GM21526 (cell line): Measurements from ENCODE around the gene ALG9.

Source experiments
- ATAC-seq: cut with Tn5 transposase; IDR thresholded peaks from one replicate; pipeline ENCODE4 v1.9.1; 2021; ENCODE audit warnings: moderate library complexity; ENCODE audit not compliant: unreplicated experiment, low FRiP score

ALG9 gene

DNA sequence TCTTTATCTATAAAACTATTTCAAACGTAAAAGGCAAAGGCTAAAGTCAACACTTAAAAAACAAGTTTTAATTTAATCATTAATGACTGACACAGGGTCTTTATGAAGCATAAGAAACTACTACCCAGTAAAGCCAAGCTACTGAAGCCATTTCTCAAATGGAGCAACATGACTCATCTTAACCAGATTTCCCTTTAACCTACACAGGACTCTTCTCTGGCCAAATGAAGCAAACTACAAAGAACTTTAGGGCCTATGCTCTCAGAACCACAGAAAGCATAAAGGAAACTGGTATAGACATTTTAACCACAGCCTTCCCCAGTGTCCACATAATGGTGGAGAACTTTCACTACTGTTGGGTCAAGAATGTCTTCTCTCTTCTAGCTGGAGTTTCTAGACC is 34.7 kb downstream of the ALG9 start:
- no peak for ATAC-seq

GRCh38 chr11:111836162-111836561 is 35.2 kb downstream of the ALG9 start:
- ATAC-seq, result no peak

DNA sequence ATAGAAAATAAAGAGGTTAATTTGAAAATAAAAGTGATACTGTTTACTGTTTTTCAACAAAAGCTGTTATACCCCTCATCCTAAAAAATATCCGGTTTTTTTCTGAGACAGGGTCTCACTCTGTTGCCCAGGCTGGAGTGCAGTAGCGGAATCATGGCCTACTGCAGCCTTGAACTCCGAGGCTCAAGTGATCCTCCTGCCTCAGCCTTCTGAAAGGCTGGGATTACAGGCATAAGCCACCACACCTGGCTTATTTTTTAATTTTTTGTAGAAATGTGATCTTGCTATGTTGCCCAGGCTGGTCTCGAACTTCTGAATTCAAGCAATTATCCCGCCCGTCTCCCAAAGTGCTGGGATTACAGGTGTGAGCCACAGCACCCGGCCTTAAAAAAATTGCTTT is 35.7 kb downstream of the ALG9 start:
- ATAC-seq, result no peak

DNA sequence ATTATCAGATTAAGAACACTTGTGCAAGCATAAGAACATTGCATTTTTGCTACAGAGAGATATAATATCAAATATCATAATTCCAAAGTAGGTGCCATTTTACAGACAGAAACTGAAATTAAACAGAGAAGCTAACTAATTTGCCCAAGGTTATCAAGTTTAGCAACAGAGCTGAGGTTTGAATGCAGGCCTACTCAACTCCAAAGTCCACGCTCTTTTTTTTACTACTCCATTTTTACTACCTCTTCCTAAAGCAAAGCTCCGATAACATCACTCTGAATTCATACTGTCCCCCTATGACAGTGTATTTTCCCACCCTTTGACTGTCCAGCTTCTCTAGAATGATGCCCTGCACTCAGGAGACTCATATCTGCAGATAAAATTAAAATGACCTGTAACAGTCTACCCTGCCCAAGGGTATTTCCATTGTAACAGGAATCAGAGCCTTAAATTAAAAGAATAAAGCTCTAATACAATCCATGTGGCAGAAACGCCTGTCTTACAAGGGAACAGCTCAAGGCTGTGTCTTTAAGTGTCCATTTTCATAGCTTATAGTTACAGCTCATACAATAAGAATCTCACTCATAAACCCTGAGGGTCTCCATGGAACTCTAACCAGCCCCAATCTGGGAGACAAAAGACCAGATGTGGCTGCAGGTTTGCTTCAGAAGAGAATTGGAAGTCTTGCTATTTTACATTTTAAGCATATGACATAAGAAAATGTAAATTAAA is 36.8 kb downstream of the ALG9 start:
- ATAC-seq, result no peak

DNA sequence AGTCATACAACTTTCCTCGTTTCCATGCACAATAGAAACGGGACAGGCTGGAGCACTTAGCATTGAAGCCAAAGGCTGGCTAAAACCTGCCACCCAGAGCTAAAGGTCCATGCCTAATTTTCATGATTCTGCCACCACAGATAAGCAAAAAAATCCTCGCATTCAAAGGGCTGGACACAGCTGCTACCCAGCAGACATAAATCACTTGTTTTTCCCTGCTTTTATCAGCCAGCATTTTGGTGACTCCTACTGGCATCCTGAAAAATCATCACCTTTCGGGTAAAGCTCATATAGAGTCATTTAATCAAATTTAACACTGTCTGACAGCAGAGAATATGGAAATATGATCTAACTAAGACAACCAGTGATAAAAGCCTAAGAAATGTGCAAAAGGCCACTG is 37.9 kb downstream of the ALG9 start:
- no peak for ATAC-seq

GRCh38 chr11:111829185-111829968 is 42.0 kb downstream of the ALG9 start:
- ATAC-seq, result no peak

DNA sequence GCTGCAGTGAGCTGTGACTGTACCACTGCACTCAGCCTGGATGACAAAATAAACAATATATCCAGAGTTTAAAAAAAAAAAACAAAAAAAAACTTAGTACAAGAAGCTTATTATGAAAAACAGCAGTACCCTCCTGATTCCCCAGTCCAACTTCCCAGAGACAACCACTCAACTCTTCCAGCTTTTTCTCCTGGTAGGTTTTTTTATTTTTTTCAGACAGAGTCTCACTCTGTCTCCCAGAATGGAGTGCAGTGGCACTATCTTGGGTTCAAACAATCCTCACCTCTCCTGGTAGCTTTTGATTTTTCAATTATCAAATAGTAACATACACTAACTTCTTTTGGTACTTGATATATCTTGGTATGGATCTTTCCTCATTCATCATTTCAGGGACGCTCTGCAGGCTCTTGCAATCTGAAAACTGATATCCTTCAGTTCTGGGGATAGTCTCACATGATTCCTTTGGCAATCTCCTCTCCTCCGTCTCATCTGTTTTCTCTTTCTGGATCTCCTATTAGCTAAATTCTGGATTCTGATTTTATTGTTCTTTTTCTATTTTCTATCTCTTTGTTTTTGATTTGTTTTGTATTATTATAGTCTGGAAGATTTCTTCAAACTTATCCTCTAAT is 44.9 kb downstream of the ALG9 start:
- ATAC-seq, result no peak

GRCh38 chr11:111823629-111824028 is 47.8 kb downstream of the ALG9 start:
- ATAC-seq, result no peak

GRCh38 chr11:111823131-111823530 is 48.2 kb downstream of the ALG9 start:
- ATAC-seq, result no peak

GRCh38 chr11:111819829-111820237 is 51.5 kb downstream of the ALG9 start:
- ATAC-seq, result no peak

- no peak for ATAC-seq
Observed at GRCh38 chr11:111819161-111819828, 52.1 kb downstream of the ALG9 start.

DNA sequence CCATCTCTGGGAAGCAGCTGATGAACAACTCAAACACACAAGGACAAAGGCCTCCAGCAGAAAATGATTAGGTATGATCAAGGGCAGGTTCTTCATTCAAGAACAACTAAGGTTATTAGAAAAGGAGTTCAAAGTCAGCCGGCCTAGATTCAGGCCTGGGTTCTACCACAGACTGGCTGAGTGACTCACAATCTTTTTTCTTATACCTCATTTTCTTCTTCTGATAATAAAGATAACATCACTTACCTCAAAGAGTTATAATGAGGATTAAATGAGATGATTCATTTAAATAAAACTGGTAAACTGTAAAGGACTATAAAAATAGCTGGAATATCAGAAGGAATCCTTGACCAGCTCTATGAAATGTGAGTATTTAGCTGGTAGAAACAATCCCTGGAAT is 55.9 kb downstream of the ALG9 start:
- ATAC-seq, result no peak

GRCh38 chr11:111814557-111815320 is 56.6 kb downstream of the ALG9 start:
- no peak for ATAC-seq

DNA sequence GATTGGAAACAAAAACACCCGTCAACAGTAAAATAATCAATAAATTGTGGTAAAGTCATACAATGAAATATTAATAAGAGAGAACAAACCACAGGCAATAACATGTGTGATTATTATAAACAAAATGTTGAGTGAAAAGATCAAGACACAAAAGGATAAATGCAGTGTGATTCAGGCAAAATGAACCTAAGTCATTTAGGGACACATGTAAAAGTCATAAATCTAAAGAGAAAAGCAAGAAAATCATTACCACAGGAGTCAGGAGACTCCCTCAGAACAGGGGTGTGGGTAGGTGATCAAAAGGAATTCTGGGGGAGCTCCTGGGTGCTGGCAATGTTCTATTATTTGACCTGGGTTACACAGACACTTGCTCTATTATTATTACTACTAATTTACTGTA is 57.3 kb downstream of the ALG9 start:
- ATAC-seq, result no peak

GRCh38 chr11:111812211-111812610 is 59.2 kb downstream of the ALG9 start:
- ATAC-seq, result no peak

DNA sequence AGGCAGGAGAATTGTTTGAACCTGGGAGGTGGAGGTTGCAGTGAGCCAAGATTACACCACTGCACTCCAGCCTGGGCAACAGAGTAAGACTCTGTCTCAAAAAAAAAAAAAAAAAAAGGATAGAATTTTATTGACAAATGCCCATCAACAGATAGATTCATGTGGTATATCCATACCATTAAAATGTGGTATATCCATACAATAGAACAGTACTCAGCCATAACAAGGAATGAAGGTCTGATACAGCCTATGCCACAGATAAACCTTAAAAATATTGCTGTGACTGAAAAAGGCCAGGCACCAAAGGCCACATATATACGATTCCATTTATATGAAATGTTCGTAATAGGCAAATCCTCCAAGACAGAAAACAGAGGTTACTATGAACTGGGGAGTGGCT is 59.9 kb downstream of the ALG9 start:
- no peak for ATAC-seq

DNA sequence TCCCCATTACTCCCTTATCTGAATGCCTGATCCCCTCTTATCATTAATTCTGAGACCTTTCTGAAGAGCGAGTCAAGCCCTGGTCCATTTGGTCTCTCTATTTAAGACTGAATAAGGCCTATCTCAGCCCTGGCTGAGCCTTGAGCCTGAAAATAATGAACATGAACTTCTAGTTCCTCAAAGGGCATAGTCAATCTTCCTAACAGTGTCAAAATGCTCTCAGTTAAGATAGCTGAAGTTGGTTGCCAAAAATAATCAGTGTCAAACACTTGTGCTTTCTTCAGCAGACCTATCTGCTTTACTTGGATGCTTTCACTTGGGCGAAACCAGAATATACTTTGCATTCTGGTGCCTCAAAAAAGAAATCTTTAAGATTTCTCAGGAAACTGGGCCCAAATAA is 62.5 kb downstream of the ALG9 start:
- no peak for ATAC-seq

- no peak for ATAC-seq
Observed at GRCh38 chr11:111808063-111808588, 63.3 kb downstream of the ALG9 start.

DNA sequence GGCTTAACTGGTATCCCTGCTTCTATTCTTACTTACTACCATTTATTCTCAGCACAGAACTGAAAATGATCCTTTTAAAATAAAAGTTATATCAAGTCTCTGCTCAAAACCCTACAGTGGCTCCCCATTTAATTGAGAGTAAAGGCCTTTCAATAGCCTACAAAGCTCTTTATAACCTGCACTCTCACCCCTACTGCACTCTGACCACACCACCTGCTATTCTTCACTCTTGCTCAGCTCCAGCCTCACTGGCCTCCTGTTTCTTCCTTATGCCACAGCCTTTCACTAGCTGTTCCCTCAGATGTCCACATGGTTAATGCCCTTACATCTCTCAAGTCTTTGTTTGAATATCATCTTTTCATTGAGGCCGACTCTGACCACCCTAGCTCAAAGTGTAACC is 64.3 kb downstream of the ALG9 start:
- ATAC-seq, result no peak

DNA sequence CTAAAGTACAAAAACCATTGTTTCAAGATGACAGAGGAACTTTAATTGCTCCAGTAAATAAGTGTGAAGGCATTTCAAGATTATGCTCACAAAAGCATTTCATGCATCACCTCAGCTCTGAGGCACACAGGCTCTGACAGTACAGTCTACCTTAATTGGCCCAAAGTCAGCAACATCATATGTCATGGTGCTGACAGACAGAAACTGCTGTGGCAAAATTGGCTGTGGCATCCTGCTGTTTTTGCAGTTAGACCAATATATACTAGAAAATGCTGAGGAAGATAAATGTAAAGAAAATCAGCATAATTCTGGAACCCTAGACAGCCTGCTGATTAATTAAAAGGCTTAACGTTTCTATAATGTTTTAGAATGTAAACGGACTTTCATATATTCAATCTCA is 70.2 kb downstream of the ALG9 start:
- ATAC-seq, result no peak
